Measurements from ENCODE around the gene BPIFB3. TPM values are rescaled to one million over a fixed set of nuclear protein-coding genes. Genes with fewer than 3 reads are reported as not detected.

The BPIFB3 gene
- total and polyA plus RNA-seq, 12 donors, result not detected

DNA sequence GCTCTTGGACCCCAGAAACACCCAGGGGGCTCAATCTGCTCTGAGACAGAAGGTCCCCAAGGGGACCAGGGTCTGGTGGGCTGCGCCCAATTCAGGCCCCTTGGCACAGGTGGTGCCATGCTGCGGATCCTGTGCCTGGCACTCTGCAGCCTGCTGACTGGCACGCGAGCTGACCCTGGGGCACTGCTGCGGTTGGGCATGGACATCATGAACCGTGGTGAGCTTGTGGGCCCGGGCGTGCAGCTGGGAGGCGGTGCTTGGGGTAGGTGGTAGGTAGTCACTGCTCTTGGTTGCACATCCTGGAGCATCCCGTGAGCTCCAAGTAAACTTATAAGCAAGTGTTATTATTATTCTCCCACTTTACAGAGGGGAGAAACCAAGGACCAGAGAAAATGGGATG, 22.2 kb upstream of the BPIFB3 start, which contains the start of gene BPIFB6:
Gene BPIFB6 (plus strand): TSS at position 118 of the 400 bp plus-strand sequence. CDS start 0 bp downstream, at position 118.
- no peaks in the 10 kb centered on the region for H3K27me3 ChIP-seq
- intact Hi-C loops (cut with DNase I), result no loop called here
- TF ChIP-seq, protein P1, sequence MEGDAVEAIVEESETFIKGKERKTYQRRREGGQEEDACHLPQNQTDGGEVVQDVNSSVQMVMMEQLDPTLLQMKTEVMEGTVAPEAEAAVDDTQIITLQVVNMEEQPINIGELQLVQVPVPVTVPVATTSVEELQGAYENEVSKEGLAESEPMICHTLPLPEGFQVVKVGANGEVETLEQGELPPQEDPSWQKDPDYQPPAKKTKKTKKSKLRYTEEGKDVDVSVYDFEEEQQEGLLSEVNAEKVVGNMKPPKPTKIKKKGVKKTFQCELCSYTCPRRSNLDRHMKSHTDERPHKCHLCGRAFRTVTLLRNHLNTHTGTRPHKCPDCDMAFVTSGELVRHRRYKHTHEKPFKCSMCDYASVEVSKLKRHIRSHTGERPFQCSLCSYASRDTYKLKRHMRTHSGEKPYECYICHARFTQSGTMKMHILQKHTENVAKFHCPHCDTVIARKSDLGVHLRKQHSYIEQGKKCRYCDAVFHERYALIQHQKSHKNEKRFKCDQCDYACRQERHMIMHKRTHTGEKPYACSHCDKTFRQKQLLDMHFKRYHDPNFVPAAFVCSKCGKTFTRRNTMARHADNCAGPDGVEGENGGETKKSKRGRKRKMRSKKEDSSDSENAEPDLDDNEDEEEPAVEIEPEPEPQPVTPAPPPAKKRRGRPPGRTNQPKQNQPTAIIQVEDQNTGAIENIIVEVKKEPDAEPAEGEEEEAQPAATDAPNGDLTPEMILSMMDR (IDR thresholded peaks at IDR 0.05), result no peak
- no peak for TF ChIP-seq POLR2A (IDR thresholded peaks at IDR 0.05)
- H3K27ac ChIP-seq, result no peak within 1 kb of the TSS
- no peaks in the 10 kb centered on the region for H3K4me1 ChIP-seq (replicated peaks in 1 of 2)
- no peak for DNase-seq
- no peaks in the 10 kb centered on the region for H3K36me3 ChIP-seq (replicated peaks in 1 of 2)
- no peak within 1 kb of the TSS for H3K4me3 ChIP-seq
- 81 to 88% (median 84%) methylated on average over 9 to 10 of the region's 10 CpGs for WGBS, 4 donors
- H3K9me3 ChIP-seq (replicated peaks in 1 of 3), result no peaks in the 10 kb centered on the region

DNA sequence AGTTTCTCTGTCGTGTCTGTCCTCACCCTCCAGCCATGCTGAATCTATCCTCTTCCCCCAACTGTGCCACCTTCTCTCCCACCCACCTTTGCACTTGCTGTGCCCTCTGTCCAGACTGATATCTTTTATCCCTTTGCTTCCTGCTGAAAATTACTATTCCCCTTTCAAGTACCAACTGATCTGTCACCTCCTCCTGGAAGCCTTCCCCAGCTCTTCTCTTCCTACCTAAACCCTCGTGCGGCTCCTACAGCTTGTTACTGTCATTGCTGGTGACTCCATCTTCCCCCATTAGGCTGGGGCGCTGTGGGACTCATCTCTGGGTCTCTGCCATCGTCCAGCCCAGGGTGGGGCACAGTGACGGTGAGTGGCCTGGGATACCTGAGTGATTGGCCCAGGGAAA, 21.1 kb upstream of the BPIFB3 start:
- Histone ChIP-seq H3K27me3 (no peaks in the 10 kb centered on the region), H3K27ac (no peak overlapping the region), H3K4me1 (replicated peaks in 1 of 2) (no peaks in the 10 kb centered on the region), H3K36me3 (replicated peaks in 1 of 2) (no peaks in the 10 kb centered on the region), H3K9me3 (replicated peaks in 1 of 3) (no peaks in the 10 kb centered on the region), H3K4me3 (no peak overlapping the region)
- WGBS, 4 donors, result 76 to 82% (median 77%) methylated on average over 6 of the region's 6 CpGs
- DNase-seq, result no peak
- intact Hi-C loops (cut with DNase I), result no loop called here
- TF ChIP-seq, protein P1 (IDR thresholded peaks at IDR 0.05), result no peak
- TF ChIP-seq POLR2A (IDR thresholded peaks at IDR 0.05), result no peak

DNA sequence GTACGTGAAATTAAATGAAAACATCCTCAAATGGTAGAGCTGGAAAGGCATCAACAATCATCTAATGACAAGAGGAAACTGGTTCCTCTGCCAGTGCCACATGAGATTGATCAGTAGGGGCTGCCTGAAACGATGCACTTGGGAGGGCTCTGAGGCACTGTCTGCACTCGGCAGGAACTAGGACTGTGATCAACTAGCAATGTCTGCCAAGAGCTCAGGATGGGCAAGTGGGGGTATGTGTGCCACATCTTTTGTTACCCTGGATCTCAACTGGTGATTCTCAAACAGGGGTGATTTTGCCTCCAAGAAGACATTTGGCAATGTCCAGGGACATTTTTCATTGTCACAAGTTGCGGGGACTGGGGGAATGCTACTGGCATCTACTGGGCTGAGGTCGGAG, 20.3 kb upstream of the BPIFB3 start:
- 59 to 82% (median 69%) methylated on average over 5 of the region's 5 CpGs for WGBS, 4 donors
- H3K27ac ChIP-seq, result no peak overlapping the region
- no peak for DNase-seq
- no peak for TF ChIP-seq POLR2A (IDR thresholded peaks at IDR 0.05)
- TF ChIP-seq, protein P1 (IDR thresholded peaks at IDR 0.05), result no peak
- no peaks in the 10 kb centered on the region for H3K27me3 ChIP-seq
- no peaks in the 10 kb centered on the region for H3K36me3 ChIP-seq (replicated peaks in 1 of 2)
- no peak overlapping the region for H3K4me3 ChIP-seq
- intact Hi-C loops (cut with DNase I), result no loop called here
- H3K9me3 ChIP-seq (replicated peaks in 1 of 3), result no peaks in the 10 kb centered on the region
- no peaks in the 10 kb centered on the region for H3K4me1 ChIP-seq (replicated peaks in 1 of 2)

DNA sequence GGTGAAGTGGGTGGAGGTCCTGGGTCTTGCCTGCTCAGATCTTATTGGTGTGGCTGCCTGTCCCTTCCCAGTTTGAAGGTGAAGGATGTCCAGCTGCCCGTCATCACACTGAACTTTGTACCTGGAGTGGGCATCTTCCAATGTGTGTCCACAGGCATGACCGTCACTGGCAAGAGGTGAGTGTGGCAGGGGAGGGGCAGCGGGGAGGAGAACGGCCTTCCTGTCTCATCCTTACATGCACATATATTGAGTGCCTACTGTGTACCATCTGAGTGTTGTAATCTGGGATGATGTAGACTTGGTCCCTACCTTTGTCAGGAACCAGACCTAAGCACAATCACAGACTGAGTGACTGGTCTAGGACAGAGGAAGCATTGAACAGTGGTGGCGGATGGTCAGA, 19.6 kb upstream of the BPIFB3 start:
- no peak overlapping the region for H3K27ac ChIP-seq
- no peak overlapping the region for H3K4me3 ChIP-seq
- no peak for DNase-seq
- no peaks in the 10 kb centered on the region for H3K4me1 ChIP-seq (replicated peaks in 1 of 2)
- no peaks in the 10 kb centered on the region for H3K27me3 ChIP-seq
- intact Hi-C loops (cut with DNase I), result no loop called here
- TF ChIP-seq, protein P1 (IDR thresholded peaks at IDR 0.05), result no peak
- no peak for TF ChIP-seq POLR2A (IDR thresholded peaks at IDR 0.05)
- no peaks in the 10 kb centered on the region for H3K9me3 ChIP-seq (replicated peaks in 1 of 3)
- H3K36me3 ChIP-seq (replicated peaks in 1 of 2), result no peaks in the 10 kb centered on the region
- WGBS, 4 donors, result 65 to 91% (median 79%) methylated on average over 4 to 5 of the region's 5 CpGs

All from adrenal gland (tissue), 12 donors.